Activated CD4-positive, alpha-beta T cell treated with anti-CD3 and anti-CD28 coated beads, Interleukin-10, Interleukin-2, amounts not matched to agents 100 ng/mL and 50 ng/mL, durations not matched to agents 16 hours and 8 hours (primary cell): ENCODE measurements around the gene ADGRA1.
"Not testable (repeated sequence)": the region's sequence is repeated elsewhere in the genome, so short reads cannot be mapped to it uniquely, and the experiment has no call there.

ENCODE experiments used
- DNase-seq: peaks from one replicate; pipeline ENCODE4 v3.0.0-alpha.2; 2020

Gene ADGRA1

GRCh38 chr10:133131053-133131452, 43.3 kb downstream of the ADGRA1 start:
- no peak for DNase-seq

GRCh38 chr10:133131734-133132472, 44.2 kb downstream of the ADGRA1 start:
- no peak for DNase-seq

- no peak for DNase-seq
These were observed 45.0 kb downstream of the ADGRA1 start for GRCh38 chr10:133132473-133133291.

GRCh38 chr10:133133471-133134231, 45.9 kb downstream of the ADGRA1 start:
- no peak for DNase-seq

- no peak for DNase-seq
These were observed 46.8 kb downstream of the ADGRA1 start for GRCh38 chr10:133134411-133135115.

- no peak for DNase-seq
These were observed 47.4 kb downstream of the ADGRA1 start for GRCh38 chr10:133135116-133135465.

GRCh38 chr10:133137486-133138145, 49.9 kb downstream of the ADGRA1 start:
- not testable (repeated sequence) for DNase-seq

- DNase-seq: no peak
These were observed 51.9 kb downstream of the ADGRA1 start for GRCh38 chr10:133139551-133140065.

GRCh38 chr10:133140417-133141143, 52.9 kb downstream of the ADGRA1 start:
- DNase-seq: no peak

GRCh38 chr10:133141144-133141957, 53.6 kb downstream of the ADGRA1 start:
- DNase-seq: no peak

- DNase-seq: no peak
These were observed 54.2 kb downstream of the ADGRA1 start for GRCh38 chr10:133141958-133142340.

- DNase-seq: no peak
These were observed 54.9 kb downstream of the ADGRA1 start for GRCh38 chr10:133142523-133143199.

- no peak for DNase-seq
These were observed 55.4 kb downstream of the ADGRA1 start for GRCh38 chr10:133143200-133143533.

GRCh38 chr10:133143546-133143945, 55.8 kb downstream of the ADGRA1 start:
- DNase-seq: no peak

- DNase-seq: no peak
These were observed 57.0 kb downstream of the ADGRA1 start for GRCh38 chr10:133144771-133145170.

- no peak for DNase-seq
These were observed 62.5 kb downstream of the ADGRA1 start for GRCh38 chr10:133150226-133150625.

- DNase-seq: no peak
These were observed 62.9 kb downstream of the ADGRA1 start for GRCh38 chr10:133150656-133151055.

- not testable (repeated sequence) for DNase-seq
These were observed 63.3 kb downstream of the ADGRA1 start for GRCh38 chr10:133151071-133151470.

- DNase-seq: no peak
These were observed 63.8 kb downstream of the ADGRA1 start for GRCh38 chr10:133151543-133151972.

GRCh38 chr10:133154411-133154810, 66.7 kb downstream of the ADGRA1 start:
- DNase-seq: no peak
